GM12878 (cell line): ENCODE results near the gene MTM1. TPM values are rescaled to one million over a fixed set of nuclear protein-coding genes. Genes with fewer than 3 reads are reported as not detected.

Experiments used
- BCL11A ChIP-seq: IDR thresholded peaks from 2 replicates; pipeline ENCODE4 v1.6.1; 2011; ENCODE audit warnings: low read depth, low read length
- BHLHE40 ChIP-seq, 2 experiments: fragments of 450-650 bp in 1 of 2; IDR thresholded peaks; 2 replicates each; pipeline ENCODE4 v1.6.1; 2011 to 2017; ENCODE audit warnings: low read depth in 2 of 2, borderline replicate concordance in 1 of 2, improper control_type of control experiment in 1 of 2, low read length in 1 of 2, mild to moderate bottlenecking in 1 of 2
- BMI1 ChIP-seq: fragments of 450-650 bp; IDR thresholded peaks from 2 replicates; pipeline ENCODE4 v1.6.1; 2016; ENCODE audit warnings: mild to moderate bottlenecking, moderate library complexity, borderline replicate concordance
- CREM ChIP-seq: IDR thresholded peaks from 2 replicates; pipeline ENCODE4 v1.6.1; 2014; ENCODE audit warnings: antibody characterized with exemption, low read depth
- DPF2 ChIP-seq: fragments of 450-650 bp; IDR thresholded peaks from 2 replicates; pipeline ENCODE4 v1.6.1; 2017; ENCODE audit warnings: mild to moderate bottlenecking
- FOS ChIP-seq: IDR thresholded peaks from 3 replicates; pipeline ENCODE4 v1.6.1; 2011; ENCODE audit warnings: borderline replicate concordance; ENCODE audit not compliant: insufficient read length; ENCODE audit errors: extremely low read depth
- GATAD2B ChIP-seq: fragments of 450-650 bp; conservative IDR thresholded peaks from 2 replicates; pipeline ENCODE4 v1.6.1; 2017; ENCODE audit warnings: low read depth, mild to moderate bottlenecking, moderate library complexity
- LARP7 ChIP-seq: fragments of 450-650 bp; IDR thresholded peaks from 2 replicates; pipeline ENCODE4 v1.6.1; 2017; ENCODE audit warnings: mild to moderate bottlenecking
- NFIC ChIP-seq: IDR thresholded peaks from 2 replicates; pipeline ENCODE4 v1.6.1; 2012; ENCODE audit warnings: low read depth, mild to moderate bottlenecking, inconsistent platforms, low read length, moderate library complexity
- NFXL1 ChIP-seq: fragments of 450-650 bp; IDR thresholded peaks from 2 replicates; pipeline ENCODE4 v1.6.1; 2017; ENCODE audit warnings: antibody characterized with exemption, mild to moderate bottlenecking, borderline replicate concordance
- NR2C2 ChIP-seq: IDR thresholded peaks from 2 replicates; pipeline ENCODE4 v1.6.1; 2011; ENCODE audit warnings: borderline replicate concordance, low read depth; ENCODE audit not compliant: control insufficient read depth, insufficient read length
- PML ChIP-seq: IDR thresholded peaks from 2 replicates; pipeline ENCODE4 v1.6.1; 2012; ENCODE audit warnings: low read length, inconsistent platforms
- SIX5 ChIP-seq: IDR thresholded peaks from 2 replicates; pipeline ENCODE4 v1.6.1; 2011; ENCODE audit warnings: mild to moderate bottlenecking, low read depth, low read length, moderate library complexity; ENCODE audit not compliant: severe bottlenecking
- SPI1 ChIP-seq: IDR thresholded peaks from 2 replicates; pipeline ENCODE4 v1.6.1; 2011; ENCODE audit warnings: low read depth, mild to moderate bottlenecking, low read length, moderate library complexity, borderline replicate concordance; ENCODE audit not compliant: insufficient read depth
- TAF1 ChIP-seq: IDR thresholded peaks from 2 replicates; pipeline ENCODE4 v1.6.1; 2011; ENCODE audit warnings: mild to moderate bottlenecking, low read depth, low read length, borderline replicate concordance
- ZBTB4 ChIP-seq: fragments of 450-650 bp; formaldehyde crosslinking; IDR thresholded peaks from 2 replicates; pipeline ENCODE4 v1.4.0; 2022; ENCODE audit warnings: mild to moderate bottlenecking, moderate library complexity
- ZNF207 ChIP-seq: fragments of 450-650 bp; IDR thresholded peaks from 2 replicates; pipeline ENCODE4 v1.6.1; 2014; ENCODE audit warnings: antibody characterized with exemption, mild to moderate bottlenecking, borderline replicate concordance
- polyA plus RNA-seq, 11 experiments: library from polyadenylated mRNA; depleted of rRNA in 4 of 11; unstranded in 6 of 11; stranded (reverse) in 5 of 11; fragments of >200 nt; fragmentation: Nextera tagmentation in 4 of 11; fragmentation: Illumina TruSeq in 1 of 11; extraction: Ambion mirVana in 4 of 11; extraction: Trizol in 1 of 11; gene quantifications; 1 replicate in 1 of 11; 2 replicates in 10 of 11; pipeline versions ENCODE4 v1.2.1 to v1.2.3, GENCODE V29; 2011 to 2016; ENCODE audit warnings: inconsistent platforms in 2 of 11, missing spikeins in 2 of 11, low read depth in 1 of 11
- total RNA-seq, 4 experiments: library from RNA; depleted of rRNA in 3 of 4; stranded (reverse); fragments of >200 nt in 3 of 4; fragmentation: Illumina TruSeq in 1 of 4; extraction: Trizol in 1 of 4; gene quantifications; 2 replicates each; pipeline versions ENCODE4 v1.2.1 to v1.2.3, GENCODE V29; 2013 to 2021
- TF ChIP-seq, protein P1 (sequence below): fragments of 450-650 bp; IDR thresholded peaks from 2 replicates; pipeline ENCODE4 v1.6.1; 2017; ENCODE audit warnings: mild to moderate bottlenecking
- TF ChIP-seq, protein P2 (sequence below): fragments of 450-650 bp; IDR thresholded peaks from 2 replicates; pipeline ENCODE4 v1.6.1; 2017; ENCODE audit warnings: mild to moderate bottlenecking, low read depth, inconsistent platforms; ENCODE audit not compliant: poor library complexity, severe bottlenecking
- TF ChIP-seq, protein P3 (sequence below): IDR thresholded peaks from 2 replicates; pipeline ENCODE4 v1.6.1; 2011; ENCODE audit warnings: borderline replicate concordance, low read depth, mild to moderate bottlenecking, moderate library complexity, mixed read lengths, low read length; ENCODE audit not compliant: insufficient read depth; ENCODE audit errors: extremely low read length

The MTM1 gene
- total and polyA plus RNA-seq, 10 of the 15 experiments (the other 5 are each of a cell fraction or from before 2014, with no cell fraction given) = 3.9 to 13.3 (median 8.4) TPM

DNA sequence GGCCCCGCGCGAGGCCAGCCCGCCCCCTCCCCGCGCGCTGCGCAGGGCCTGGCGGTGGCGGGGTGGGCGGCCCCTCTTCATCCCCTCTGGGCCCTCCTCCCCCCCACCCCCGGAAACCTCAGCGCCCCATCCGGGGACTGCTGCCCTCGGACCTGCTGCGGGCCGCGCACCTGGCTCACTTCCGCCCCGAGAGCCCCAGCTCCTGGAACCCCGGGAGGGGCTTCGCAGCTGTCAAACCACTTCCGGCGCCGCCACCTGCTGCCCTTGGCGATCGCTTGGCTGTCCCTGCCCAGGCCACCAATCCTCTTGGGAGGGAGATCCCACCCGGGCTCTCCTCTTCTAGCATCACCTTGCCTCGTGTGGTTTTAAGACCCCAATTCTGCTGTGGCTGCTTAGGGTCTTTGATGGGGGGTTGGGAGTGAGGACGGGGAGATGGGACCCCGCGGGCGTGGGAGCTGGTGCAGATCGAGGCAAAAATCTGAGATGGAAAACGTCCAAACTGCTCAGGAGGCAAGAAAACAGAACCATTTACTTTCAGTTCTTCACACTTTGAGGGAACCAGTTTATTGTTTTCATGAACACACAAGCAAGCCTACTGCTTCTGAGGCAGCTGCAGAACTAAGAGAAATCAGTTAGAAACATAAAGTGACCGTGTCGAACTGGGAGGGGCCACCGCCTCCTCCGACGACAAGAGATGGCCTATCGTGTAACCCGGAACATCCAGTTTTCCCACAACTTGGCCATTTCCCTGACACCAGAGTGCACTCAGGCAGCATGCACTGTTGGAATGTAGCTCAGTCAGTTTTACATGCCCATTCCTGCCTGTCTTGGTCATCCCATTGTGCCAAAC lies 125.5 kb downstream of the MTM1 start (continued):
- TF ChIP-seq ZBTB4 (no peak), SPI1 (peak; percentile 45; the same call in 1 of the 2 replicates), SIX5 (no peak), ZNF207 (no peak), NR2C2 (no peak), NFIC (no peak), TAF1 (no peak; the same call in 1 of the 2 replicates), BMI1 (no peak), BHLHE40 (IDR thresholded peaks at IDR 0.05; ENCODE audit: borderline replicate concordance in 1 of 2, low read depth in 2 of 2, low read length in 1 of 2) (peak; percentile 30 to 33; a peak in 2 of 4 replicates), NFXL1 (no peak), FOS (no peak), DPF2 (peak; percentile 54; the same call in 1 of the 2 replicates), BCL11A (no peak), GATAD2B (no peak), CREM (no peak), PML (no peak), LARP7 (no peak)
- TF ChIP-seq, protein P1, sequence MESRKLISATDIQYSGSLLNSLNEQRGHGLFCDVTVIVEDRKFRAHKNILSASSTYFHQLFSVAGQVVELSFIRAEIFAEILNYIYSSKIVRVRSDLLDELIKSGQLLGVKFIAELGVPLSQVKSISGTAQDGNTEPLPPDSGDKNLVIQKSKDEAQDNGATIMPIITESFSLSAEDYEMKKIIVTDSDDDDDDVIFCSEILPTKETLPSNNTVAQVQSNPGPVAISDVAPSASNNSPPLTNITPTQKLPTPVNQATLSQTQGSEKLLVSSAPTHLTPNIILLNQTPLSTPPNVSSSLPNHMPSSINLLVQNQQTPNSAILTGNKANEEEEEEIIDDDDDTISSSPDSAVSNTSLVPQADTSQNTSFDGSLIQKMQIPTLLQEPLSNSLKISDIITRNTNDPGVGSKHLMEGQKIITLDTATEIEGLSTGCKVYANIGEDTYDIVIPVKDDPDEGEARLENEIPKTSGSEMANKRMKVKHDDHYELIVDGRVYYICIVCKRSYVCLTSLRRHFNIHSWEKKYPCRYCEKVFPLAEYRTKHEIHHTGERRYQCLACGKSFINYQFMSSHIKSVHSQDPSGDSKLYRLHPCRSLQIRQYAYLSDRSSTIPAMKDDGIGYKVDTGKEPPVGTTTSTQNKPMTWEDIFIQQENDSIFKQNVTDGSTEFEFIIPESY = no peak
- TF ChIP-seq, protein P2, sequence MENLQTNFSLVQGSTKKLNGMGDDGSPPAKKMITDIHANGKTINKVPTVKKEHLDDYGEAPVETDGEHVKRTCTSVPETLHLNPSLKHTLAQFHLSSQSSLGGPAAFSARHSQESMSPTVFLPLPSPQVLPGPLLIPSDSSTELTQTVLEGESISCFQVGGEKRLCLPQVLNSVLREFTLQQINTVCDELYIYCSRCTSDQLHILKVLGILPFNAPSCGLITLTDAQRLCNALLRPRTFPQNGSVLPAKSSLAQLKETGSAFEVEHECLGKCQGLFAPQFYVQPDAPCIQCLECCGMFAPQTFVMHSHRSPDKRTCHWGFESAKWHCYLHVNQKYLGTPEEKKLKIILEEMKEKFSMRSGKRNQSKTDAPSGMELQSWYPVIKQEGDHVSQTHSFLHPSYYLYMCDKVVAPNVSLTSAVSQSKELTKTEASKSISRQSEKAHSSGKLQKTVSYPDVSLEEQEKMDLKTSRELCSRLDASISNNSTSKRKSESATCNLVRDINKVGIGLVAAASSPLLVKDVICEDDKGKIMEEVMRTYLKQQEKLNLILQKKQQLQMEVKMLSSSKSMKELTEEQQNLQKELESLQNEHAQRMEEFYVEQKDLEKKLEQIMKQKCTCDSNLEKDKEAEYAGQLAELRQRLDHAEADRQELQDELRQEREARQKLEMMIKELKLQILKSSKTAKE = no peak
- TF ChIP-seq, protein P3, sequence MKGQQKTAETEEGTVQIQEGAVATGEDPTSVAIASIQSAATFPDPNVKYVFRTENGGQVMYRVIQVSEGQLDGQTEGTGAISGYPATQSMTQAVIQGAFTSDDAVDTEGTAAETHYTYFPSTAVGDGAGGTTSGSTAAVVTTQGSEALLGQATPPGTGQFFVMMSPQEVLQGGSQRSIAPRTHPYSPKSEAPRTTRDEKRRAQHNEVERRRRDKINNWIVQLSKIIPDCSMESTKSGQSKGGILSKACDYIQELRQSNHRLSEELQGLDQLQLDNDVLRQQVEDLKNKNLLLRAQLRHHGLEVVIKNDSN = no peak
